ENCODE measurements around the gene TNS3. TPM values are rescaled to one million over a fixed set of nuclear protein-coding genes. Genes with fewer than 3 reads are reported as not detected.

TNS3 gene
- total and polyA plus RNA-seq, 2 donors (not counting 3 experiments of a cell fraction or from before 2014, with no cell fraction given) = 10.4 to 45.1 TPM

DNA sequence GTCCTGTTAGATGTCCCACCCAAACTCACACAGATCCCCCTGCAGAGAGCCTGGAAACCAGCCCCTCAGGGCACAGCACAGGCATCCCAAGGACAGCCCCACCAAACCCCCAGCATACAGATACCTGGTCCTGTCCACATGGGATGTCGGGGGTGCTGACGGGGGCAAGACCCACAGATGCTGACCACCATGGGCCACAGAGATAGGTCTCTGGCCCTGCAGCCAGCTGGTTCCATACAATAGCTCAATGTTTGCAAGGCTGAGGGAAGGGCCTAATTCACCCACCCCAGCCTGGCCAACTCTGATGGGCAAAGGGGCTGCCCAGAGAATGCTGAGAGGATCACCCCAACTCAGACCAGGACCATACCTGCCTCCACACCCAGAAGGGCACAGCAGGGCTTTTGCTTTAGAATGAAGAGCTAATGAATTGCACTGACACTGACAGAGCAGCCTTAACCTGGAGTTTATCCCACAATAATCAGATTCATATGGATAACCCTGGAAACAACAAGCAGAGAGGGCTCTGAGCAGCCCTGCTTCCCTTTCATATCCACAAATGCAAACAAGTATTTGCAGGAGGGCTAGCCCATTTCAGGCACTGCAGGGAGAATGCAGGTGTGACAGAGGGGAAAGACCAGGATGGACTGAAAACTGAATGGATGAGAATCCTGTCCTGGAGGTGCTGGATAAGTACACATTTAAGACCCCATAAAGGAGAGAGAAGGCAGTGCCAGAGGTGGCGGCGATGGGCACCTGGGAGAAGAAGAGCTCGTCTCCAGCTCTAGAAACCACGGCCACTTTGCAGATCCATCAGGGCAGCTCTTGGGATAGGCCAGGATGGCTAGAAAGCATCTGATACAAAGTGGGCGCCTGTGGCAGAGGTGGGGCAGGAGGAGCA lies 126.7 kb downstream of the TNS3 start:
- POLR2A ChIA-PET = no interaction called here
- intact Hi-C loops (cut with micrococcal nuclease) (loop anchor here (10.0 kb wide), 1 partner anchor 630 kb away; the partner anchor contains the start of gene UPP1), dilution Hi-C loops (cut with MboI; ENCODE audit: extremely low pct_ligation_motif_present, low sequenced_read_pairs) (no loop called here)
- Histone ChIP-seq H3K4me1 (ENCODE audit: control insufficient read depth, extremely low read depth, insufficient read depth, low read length) (peaks cover 50% of the 10 kb centered on the region), H3K4me2 (ENCODE audit: insufficient read depth, low read length) (no peak overlapping the region), H3K9me1 (replicated peaks; ENCODE audit: control insufficient read depth, extremely low read depth, insufficient read depth, low read length) (no peaks in the 10 kb centered on the region), H4K20me1 (replicated peaks; ENCODE audit: control insufficient read depth, extremely low read depth, insufficient read depth, low read length) (no peaks in the 10 kb centered on the region), H3K9ac (replicated peaks; ENCODE audit: extremely low read depth, insufficient read depth, low read length) (no peak overlapping the region), H3K4me3 (replicated peaks in 1 of 3; ENCODE audit: insufficient read depth in 1 of 3, low read depth in 1 of 3, low read length in 3 of 3) (no peak overlapping the region), H3K36me3 (ENCODE audit: control insufficient read depth in 2 of 2, extremely low read depth in 1 of 2, insufficient read depth in 2 of 2, low read length in 2 of 2) (no peaks in the 10 kb centered on the region), H2AFZ (ENCODE audit: low read depth, low read length) (no peak overlapping the region), H3K27ac (ENCODE audit: insufficient read depth, low read depth, low read length) (no peak overlapping the region), H3K79me2 (ENCODE audit: control insufficient read depth, insufficient read depth, low read length) (peaks cover 24% of the 10 kb centered on the region), H3K9me3 (replicated peaks; ENCODE audit: control insufficient read depth, insufficient read depth, low read length) (no peaks in the 10 kb centered on the region), H3K27me3 (ENCODE audit: control insufficient read depth in 2 of 2, insufficient read depth in 2 of 2, low read length in 2 of 2) (no peaks in the 10 kb centered on the region)
- CTCF ChIA-PET = interaction anchor here (1.3 kb wide), 1 partner anchor 146 kb away, joined by 3 read pairs; no protein-coding TSS in a partner anchor
- no TSS peak for BruUV-seq (replicated peaks)
- FAIRE-seq (no peak), DNase-seq (ENCODE audit: low read depth, low spot score) (no peak)
- no peak for TF ChIP-seq CTCF (IDR thresholded peaks at IDR 0.05; ENCODE audit: extremely low read depth in 1 of 2, insufficient read depth in 1 of 2, low read depth in 1 of 2, low read length in 2 of 2)
- no peak for TF ChIP-seq EZH2 (IDR thresholded peaks at IDR 0.05; ENCODE audit: borderline replicate concordance, low read depth, low read length, severe bottlenecking)
- TF ChIP-seq MAX (IDR thresholded peaks at IDR 0.05; ENCODE audit: insufficient read depth, insufficient read length) = no peak
- TF ChIP-seq FOS (IDR thresholded peaks at IDR 0.05; ENCODE audit: borderline replicate concordance, insufficient read depth, low read length) = no peak
- no peak for TF ChIP-seq JUN (IDR thresholded peaks at IDR 0.05; ENCODE audit: borderline replicate concordance, insufficient read depth, insufficient read length, low read depth)
- no peak for TF ChIP-seq GATA2 (IDR thresholded peaks at IDR 0.05; ENCODE audit: insufficient read depth, insufficient read length, low read depth, low read length)

Data from endothelial cell of umbilical vein (primary cell).